ENCODE data around the gene PIGV.
A peak's percentile ranks its signal among the peaks of the same experiment; 100 is the strongest.
"Not testable (repeated sequence)": the region's sequence is repeated elsewhere in the genome, so short reads cannot be mapped to it uniquely, and the experiment has no call there.

Gene PIGV

GRCh38 chr1:26799479-26800142 is 11.9 kb downstream of the PIGV start:
- peak; percentile 85 for DNase-seq

- DNase-seq, result not testable (repeated sequence)
Measured at GRCh38 chr1:26803932-26804331, 16.2 kb downstream of the PIGV start.

GRCh38 chr1:26810105-26810504 is 22.4 kb downstream of the PIGV start:
- peak; percentile 55 for DNase-seq

- DNase-seq, result no peak
Measured at GRCh38 chr1:26811057-26811456, 23.3 kb downstream of the PIGV start.

GRCh38 chr1:26811708-26812107 is 24.0 kb downstream of the PIGV start:
- DNase-seq, result no peak

GRCh38 chr1:26814377-26814776 is 26.6 kb downstream of the PIGV start:
- no peak for DNase-seq

- DNase-seq, result no peak
Measured at GRCh38 chr1:26814893-26815292, 27.1 kb downstream of the PIGV start.

- DNase-seq, result no peak
Measured at GRCh38 chr1:26820784-26821269, 33.1 kb downstream of the PIGV start.

- no peak for DNase-seq
Measured at GRCh38 chr1:26822737-26823395, 35.1 kb downstream of the PIGV start.

- DNase-seq, result no peak
Measured at GRCh38 chr1:26824731-26825130, 37.0 kb downstream of the PIGV start.

- peak; percentile 78 for DNase-seq
Measured at GRCh38 chr1:26826261-26827105, 38.7 kb downstream of the PIGV start, which contains the start of gene ZDHHC18. ZDHHC18 (plus strand) TSS chr1:26826688; CDS start chr1:26826805, 117 bp downstream.

GRCh38 chr1:26827106-26827604 is 39.4 kb downstream of the PIGV start:
- no peak for DNase-seq

- DNase-seq, result peak; percentile 46
Measured at GRCh38 chr1:26827663-26828062, 39.9 kb downstream of the PIGV start.

- DNase-seq, result no peak
Measured at GRCh38 chr1:26828411-26828991, 40.8 kb downstream of the PIGV start.

- no peak for DNase-seq
Measured at GRCh38 chr1:26829184-26829911, 41.6 kb downstream of the PIGV start.

- DNase-seq, result no peak
Measured at GRCh38 chr1:26831059-26831458, 43.3 kb downstream of the PIGV start.

GRCh38 chr1:26831546-26832248 is 43.9 kb downstream of the PIGV start:
- DNase-seq, result no peak

- DNase-seq, result no peak
Measured at GRCh38 chr1:26832249-26832960, 44.7 kb downstream of the PIGV start.

- DNase-seq, result peak; percentile 49
Measured at GRCh38 chr1:26833432-26834405, 46.0 kb downstream of the PIGV start.
